Esophagus squamous epithelium (tissue), 4 donors: ENCODE results near the gene ARAP1.

Source experiments
- CTCF ChIP-seq, 6 experiments: fragments of 450-650 bp in 4 of 6; fragments of 200-600 bp in 2 of 6; sonication (generic) in 2 of 6; IDR thresholded peaks; one replicate each; pipeline ENCODE4 v1.5.1; 2016 to 2019; ENCODE audit warnings: antibody characterized with exemption in 6 of 6, mild to moderate bottlenecking in 4 of 6, moderate library complexity in 4 of 6
- POLR2A ChIP-seq, 4 donors: fragments of 450-650 bp; IDR thresholded peaks; one replicate each; pipeline ENCODE4 v1.6.1; 2017; ENCODE audit warnings: antibody characterized with exemption in 4 of 4, mild to moderate bottlenecking in 4 of 4, moderate library complexity in 3 of 4

DNA sequence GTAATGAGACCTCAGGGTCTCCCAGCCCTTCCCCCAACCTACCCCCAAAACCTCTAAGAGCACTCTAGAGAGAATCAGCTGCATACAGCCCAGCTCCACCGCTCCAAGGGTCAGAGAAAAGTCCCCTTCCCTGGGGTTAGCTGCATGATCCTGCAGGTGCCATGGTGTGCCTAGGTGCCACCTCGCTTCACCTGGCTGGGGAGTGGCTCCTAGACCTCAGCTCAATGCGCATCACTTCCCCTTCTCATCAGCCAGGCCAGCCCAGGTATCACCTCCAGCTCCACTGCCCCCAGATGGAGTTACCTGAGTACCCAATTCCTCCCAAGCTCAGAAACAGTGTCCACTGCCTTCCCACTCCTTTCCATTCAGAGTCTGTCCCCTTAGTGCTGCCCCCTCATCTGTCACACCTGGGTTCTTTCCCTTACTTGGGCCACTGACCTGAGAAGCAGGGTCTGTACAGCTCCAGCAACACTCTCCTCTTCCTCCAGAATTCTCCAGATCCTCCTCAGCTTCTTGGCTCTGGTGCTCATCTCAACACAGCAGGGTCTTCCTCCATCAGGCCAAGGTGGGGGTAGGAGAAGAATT is 40.3 kb upstream of the ARAP1 start:
- TF ChIP-seq CTCF (IDR thresholded peaks at IDR 0.05) (no peak), POLR2A (IDR thresholded peaks at IDR 0.05) (no peak)
